Measurements from ENCODE around the gene ANXA9. TPM values are rescaled to one million over a fixed set of nuclear protein-coding genes. Genes with fewer than 3 reads are reported as not detected.

ANXA9 gene
- total and polyA plus RNA-seq, 2 of the 4 experiments (the other 2 are of a cell fraction), result 0.21 to 0.36 TPM

DNA sequence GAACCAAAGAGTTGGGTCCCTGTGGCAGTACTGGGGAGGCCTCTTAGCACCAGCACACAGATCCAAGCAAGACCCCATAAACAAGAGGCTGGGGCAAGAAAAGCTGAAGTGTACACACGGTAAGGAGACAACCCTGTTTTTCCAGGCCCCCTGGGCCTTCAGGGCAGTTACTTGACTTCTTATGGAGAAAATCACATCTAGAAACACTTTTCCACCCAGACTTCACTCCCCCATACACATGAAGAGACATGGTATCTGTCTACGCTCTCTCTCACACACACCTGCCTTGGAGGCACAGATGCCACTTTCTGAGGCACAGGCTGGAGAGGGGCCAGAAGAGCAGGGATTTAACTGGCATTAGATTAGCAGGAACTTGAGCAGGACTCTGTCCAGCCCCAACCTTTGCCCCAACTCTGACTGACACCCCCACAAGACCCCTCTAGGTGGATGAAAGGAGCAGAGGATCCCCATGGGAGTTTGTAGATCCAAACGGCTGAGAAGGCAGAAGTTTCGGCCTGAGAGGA, 9.6 kb upstream of the ANXA9 start:
- peak overlapping the region; percentile 88 for H2AK9ac ChIP-seq (replicated peaks; ENCODE audit: low read depth, low read length, poor library complexity)
- no peaks in the 10 kb centered on the region for H3K9me3 ChIP-seq (ENCODE audit: control insufficient read depth, insufficient read depth, low read length)
- no TSS peak for BruUV-seq (replicated peaks)
- H3K56ac ChIP-seq (ENCODE audit: extremely low read depth, insufficient read depth, low read length), result no peak overlapping the region
- H4K91ac ChIP-seq (ENCODE audit: insufficient read depth, low read depth, low read length), result peak overlapping the region; percentile 89; the same call in 1 of the 2 replicates
- POLR2A ChIA-PET (ENCODE audit: unreplicated experiment), result no interaction called here
- no CpG with 5 or more reads among the region's 4 CpGs for WGBS, 2 experiments (ENCODE audit: extremely low coverage in 2 of 2, insufficient read length in 1 of 2)
- H2BK120ac ChIP-seq (ENCODE audit: low read depth, low read length), result no peak overlapping the region
- H2BK20ac ChIP-seq (ENCODE audit: low read depth, low read length), result no peak overlapping the region
- peak overlapping the region; percentile 83 for H3K4ac ChIP-seq (ENCODE audit: low read depth, low read length)
- H3K27ac ChIP-seq (ENCODE audit: insufficient read depth, low read length), result peak overlapping the region; percentile 86
- peaks cover 62% of the 10 kb centered on the region for H4K20me1 ChIP-seq (ENCODE audit: insufficient read depth, low read length)
- H3K27me3 ChIP-seq (ENCODE audit: control insufficient read depth, insufficient read depth, low read length), result no peaks in the 10 kb centered on the region
- peak overlapping the region; percentile 96 for H3K4me2 ChIP-seq (ENCODE audit: low read depth, low read length)
- H2AFZ ChIP-seq (replicated peaks; ENCODE audit: low read length, poor library complexity), result no peak overlapping the region
- peak overlapping the region; percentile 3; the same call in 1 of the 3 replicates for H2BK15ac ChIP-seq (ENCODE audit: low read depth, low read length)
- H3K14ac ChIP-seq (replicated peaks; ENCODE audit: low read depth, low read length), result peak overlapping the region; percentile 82
- peaks cover 15% of the 10 kb centered on the region for H3K36me3 ChIP-seq (ENCODE audit: control insufficient read depth, insufficient read depth, low read length)
- intact Hi-C loops (cut with micrococcal nuclease), result no loop called here
- CTCF ChIA-PET, result no interaction called here
- peak overlapping the region in 1 of 2 experiments; percentile 65; a peak in 1 of 4 replicates for H4K8ac ChIP-seq (ENCODE audit: low read depth in 2 of 2, low read length in 2 of 2)
- DNase-seq (no peak), ATAC-seq (ENCODE audit: low read depth) (no peak)
- H3K4me3 ChIP-seq (ENCODE audit: insufficient read depth, low read depth, low read length), result peak overlapping the region; percentile 64; the same call in 1 of the 2 replicates
- H3K9ac ChIP-seq (ENCODE audit: low read depth, low read length), result peak overlapping the region; percentile 94; the same call in 1 of the 2 replicates
- H3K4me1 ChIP-seq (ENCODE audit: control insufficient read depth, insufficient read depth, low read length), result peaks cover 35% of the 10 kb centered on the region
- dilution Hi-C loops (cut with HindIII; ENCODE audit: low sequenced_read_pairs, unreplicated experiment), result no loop called here
- H3K23ac ChIP-seq (ENCODE audit: low read depth, low read length), result peak overlapping the region; percentile 97
- peak overlapping the region; percentile 74 for H2BK5ac ChIP-seq (ENCODE audit: low read depth, low read length, poor library complexity, severe bottlenecking)
- H4K5ac ChIP-seq (ENCODE audit: low read depth, low read length), result peak overlapping the region; percentile 40; the same call in 1 of the 2 replicates
- peak overlapping the region; percentile 94 for H2AK5ac ChIP-seq (ENCODE audit: low read depth, low read length)
- peak overlapping the region; percentile 55; the same call in 1 of the 2 replicates for H3K18ac ChIP-seq (ENCODE audit: low read depth, low read length)
- peaks cover 16 to 65% of the 10 kb centered on the region in 2 experiments for H3K79me1 ChIP-seq (ENCODE audit: low read depth in 1 of 2, low read length in 2 of 2)
- in situ Hi-C loops (cut with MboI; ENCODE audit: low sequenced_read_pairs), result loop anchor here (10.0 kb wide), 1 partner anchor 62 kb away; the partner anchor contains the start of gene BNIPL
- peaks cover 39% of the 10 kb centered on the region for H3K9me1 ChIP-seq (ENCODE audit: insufficient read depth, low read length)
- TF ChIP-seq, protein P1, sequence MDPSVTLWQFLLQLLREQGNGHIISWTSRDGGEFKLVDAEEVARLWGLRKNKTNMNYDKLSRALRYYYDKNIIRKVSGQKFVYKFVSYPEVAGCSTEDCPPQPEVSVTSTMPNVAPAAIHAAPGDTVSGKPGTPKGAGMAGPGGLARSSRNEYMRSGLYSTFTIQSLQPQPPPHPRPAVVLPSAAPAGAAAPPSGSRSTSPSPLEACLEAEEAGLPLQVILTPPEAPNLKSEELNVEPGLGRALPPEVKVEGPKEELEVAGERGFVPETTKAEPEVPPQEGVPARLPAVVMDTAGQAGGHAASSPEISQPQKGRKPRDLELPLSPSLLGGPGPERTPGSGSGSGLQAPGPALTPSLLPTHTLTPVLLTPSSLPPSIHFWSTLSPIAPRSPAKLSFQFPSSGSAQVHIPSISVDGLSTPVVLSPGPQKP (IDR thresholded peaks at IDR 0.05; ENCODE audit: borderline replicate concordance, low read depth, low read length), result no peak
- TF ChIP-seq RCOR1 (IDR thresholded peaks at IDR 0.05; ENCODE audit: insufficient replicate concordance, low read length), result no peak
- no peak for TF ChIP-seq CHD1 (IDR thresholded peaks at IDR 0.05; ENCODE audit: low read depth, low read length)
- no peak for TF ChIP-seq MAFK (IDR thresholded peaks at IDR 0.05; ENCODE audit: low read depth, low read length)
- no peak for TF ChIP-seq MXI1 (IDR thresholded peaks at IDR 0.05; ENCODE audit: borderline replicate concordance, low read depth, low read length)
- TF ChIP-seq, protein P2, sequence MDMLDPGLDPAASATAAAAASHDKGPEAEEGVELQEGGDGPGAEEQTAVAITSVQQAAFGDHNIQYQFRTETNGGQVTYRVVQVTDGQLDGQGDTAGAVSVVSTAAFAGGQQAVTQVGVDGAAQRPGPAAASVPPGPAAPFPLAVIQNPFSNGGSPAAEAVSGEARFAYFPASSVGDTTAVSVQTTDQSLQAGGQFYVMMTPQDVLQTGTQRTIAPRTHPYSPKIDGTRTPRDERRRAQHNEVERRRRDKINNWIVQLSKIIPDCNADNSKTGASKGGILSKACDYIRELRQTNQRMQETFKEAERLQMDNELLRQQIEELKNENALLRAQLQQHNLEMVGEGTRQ (IDR thresholded peaks at IDR 0.05; ENCODE audit: low read depth, low read length), result no peak
- TF ChIP-seq RAD21 (IDR thresholded peaks at IDR 0.05; ENCODE audit: low read length), result no peak
- no peak for TF ChIP-seq NFE2L2 (IDR thresholded peaks at IDR 0.05; ENCODE audit: low read depth, low read length)
- TF ChIP-seq, protein P3, sequence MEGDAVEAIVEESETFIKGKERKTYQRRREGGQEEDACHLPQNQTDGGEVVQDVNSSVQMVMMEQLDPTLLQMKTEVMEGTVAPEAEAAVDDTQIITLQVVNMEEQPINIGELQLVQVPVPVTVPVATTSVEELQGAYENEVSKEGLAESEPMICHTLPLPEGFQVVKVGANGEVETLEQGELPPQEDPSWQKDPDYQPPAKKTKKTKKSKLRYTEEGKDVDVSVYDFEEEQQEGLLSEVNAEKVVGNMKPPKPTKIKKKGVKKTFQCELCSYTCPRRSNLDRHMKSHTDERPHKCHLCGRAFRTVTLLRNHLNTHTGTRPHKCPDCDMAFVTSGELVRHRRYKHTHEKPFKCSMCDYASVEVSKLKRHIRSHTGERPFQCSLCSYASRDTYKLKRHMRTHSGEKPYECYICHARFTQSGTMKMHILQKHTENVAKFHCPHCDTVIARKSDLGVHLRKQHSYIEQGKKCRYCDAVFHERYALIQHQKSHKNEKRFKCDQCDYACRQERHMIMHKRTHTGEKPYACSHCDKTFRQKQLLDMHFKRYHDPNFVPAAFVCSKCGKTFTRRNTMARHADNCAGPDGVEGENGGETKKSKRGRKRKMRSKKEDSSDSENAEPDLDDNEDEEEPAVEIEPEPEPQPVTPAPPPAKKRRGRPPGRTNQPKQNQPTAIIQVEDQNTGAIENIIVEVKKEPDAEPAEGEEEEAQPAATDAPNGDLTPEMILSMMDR (conservative IDR thresholded peaks at IDR 0.05; ENCODE audit: low read depth, low read length), result no peak
- no peak for TF ChIP-seq BHLHE40 (IDR thresholded peaks at IDR 0.05; ENCODE audit: low read depth, low read length)
- TF ChIP-seq FOS (IDR thresholded peaks at IDR 0.05; ENCODE audit: low read depth, low read length), result no peak
- no peak for TF ChIP-seq MAZ (IDR thresholded peaks at IDR 0.05; ENCODE audit: borderline replicate concordance, low read depth, low read length)
- TF ChIP-seq RFX5 (IDR thresholded peaks at IDR 0.05; ENCODE audit: low read depth, low read length), result no peak

Data from IMR-90 (cell line).